RPMI8226 (cell line): ENCODE measurements around the gene FOXR1.

ENCODE experiments used
- DNase-seq: peaks from one replicate; pipeline ENCODE4 v3.0.0-alpha.2; 2015

FOXR1 gene, protein sequence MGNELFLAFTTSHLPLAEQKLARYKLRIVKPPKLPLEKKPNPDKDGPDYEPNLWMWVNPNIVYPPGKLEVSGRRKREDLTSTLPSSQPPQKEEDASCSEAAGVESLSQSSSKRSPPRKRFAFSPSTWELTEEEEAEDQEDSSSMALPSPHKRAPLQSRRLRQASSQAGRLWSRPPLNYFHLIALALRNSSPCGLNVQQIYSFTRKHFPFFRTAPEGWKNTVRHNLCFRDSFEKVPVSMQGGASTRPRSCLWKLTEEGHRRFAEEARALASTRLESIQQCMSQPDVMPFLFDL

DNA sequence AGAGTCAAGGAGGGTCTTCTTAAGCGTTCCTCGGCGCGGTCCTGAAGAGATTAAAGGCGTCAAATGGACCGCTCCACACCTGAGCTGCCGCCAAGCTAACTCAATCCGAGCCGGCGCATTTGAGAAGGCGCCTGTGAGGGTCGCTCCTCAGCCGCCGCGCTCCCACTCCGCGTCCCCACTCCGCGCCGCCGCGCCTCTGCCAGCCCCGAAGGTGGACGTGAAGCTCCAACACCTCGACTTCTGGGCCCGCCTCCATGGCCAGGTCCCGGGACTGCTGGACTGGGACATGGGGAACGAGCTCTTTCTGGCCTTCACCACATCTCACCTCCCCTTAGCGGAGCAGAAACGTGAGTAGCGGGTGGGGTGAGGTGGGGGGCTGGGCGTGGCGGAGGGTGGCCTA lies at the start of gene FOXR1:
TSS of gene FOXR1 (plus strand) at position 116 of the 400 bp plus-strand sequence. CDS start at position 287, 171 bp downstream.
- DNase-seq = no peak

DNA sequence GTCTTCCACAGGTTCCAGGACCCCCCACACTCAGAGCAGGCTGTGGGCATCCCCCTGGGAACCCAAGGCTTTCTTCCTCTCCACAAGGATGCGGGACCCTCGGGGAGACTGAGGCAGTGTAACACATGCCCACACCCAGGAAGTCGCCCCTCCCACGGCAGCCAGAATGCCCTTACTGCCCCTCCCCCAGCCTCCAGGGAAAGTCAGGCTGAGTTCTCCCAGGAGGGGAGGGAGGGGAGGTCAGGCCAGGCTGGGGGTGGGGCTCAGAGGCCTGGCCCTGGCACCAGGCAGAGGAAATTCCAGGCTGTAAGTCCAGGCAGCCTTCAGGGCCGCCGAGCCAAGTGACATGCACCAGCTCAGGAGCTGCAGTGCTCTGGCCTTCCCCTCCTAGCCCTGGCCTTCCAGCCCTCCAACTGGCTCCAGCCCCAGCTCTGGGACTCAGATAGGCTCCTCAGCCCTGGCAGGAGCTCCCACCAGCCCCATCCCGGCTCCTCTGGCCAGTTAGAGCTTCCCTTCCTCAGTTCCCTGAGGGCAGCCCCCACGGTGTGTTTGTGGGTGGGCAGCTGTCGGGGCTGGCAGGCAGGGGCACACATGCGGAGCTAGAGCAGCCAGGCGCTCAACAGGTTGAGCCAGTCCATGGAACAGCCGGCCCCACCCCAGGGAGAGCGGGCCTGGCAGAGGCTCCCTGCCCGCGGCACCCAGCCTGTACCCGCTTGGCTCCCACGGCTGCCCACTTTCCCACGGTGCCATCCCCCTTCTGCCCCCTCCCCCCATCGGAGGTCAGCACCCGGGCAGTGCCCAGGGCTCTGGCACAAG lies 49.4 kb upstream of the FOXR1 start:
- no peak for DNase-seq

DNA sequence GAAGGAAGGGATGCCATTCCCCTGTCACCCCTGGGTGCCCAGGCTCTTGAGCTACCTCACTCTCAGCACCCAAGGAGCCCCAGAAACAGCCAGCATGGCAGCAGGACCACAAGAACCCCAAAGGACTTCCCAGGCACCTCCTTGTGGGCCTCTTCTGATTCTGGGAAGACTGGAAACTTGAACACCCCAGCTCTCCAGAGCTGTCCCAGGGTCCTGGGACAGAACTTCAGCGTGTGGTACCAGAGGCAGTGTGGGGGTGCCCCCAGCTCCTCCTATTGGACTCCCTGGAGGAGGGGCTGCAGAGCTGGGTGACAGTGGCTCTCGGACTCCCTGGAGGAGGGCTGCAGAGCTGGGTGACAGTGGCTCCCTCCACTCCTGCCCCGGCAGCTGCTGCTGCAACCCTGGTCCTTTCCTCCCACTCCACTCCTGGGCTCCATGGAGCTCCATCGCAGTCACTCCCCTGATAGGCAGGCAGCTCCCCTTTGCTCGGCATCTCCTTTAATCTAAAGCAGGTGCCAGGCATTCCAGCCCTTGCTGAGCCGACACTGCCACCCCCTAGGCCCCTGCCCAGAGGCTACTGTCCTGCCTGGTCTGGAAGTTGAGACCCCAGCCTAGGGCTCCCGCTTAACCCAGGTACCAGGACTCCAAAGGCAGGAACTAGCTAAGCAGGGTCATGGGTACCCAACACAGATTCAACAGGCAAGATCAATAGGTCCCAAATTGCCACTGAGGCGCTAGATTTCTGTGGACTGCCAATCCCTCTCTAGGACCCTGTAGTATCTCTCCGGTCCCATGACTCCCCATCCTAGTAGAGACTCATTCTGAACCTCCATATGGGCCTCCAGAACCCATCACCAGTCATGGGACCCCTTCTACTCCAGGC lies 48.6 kb upstream of the FOXR1 start:
- no peak for DNase-seq

DNA sequence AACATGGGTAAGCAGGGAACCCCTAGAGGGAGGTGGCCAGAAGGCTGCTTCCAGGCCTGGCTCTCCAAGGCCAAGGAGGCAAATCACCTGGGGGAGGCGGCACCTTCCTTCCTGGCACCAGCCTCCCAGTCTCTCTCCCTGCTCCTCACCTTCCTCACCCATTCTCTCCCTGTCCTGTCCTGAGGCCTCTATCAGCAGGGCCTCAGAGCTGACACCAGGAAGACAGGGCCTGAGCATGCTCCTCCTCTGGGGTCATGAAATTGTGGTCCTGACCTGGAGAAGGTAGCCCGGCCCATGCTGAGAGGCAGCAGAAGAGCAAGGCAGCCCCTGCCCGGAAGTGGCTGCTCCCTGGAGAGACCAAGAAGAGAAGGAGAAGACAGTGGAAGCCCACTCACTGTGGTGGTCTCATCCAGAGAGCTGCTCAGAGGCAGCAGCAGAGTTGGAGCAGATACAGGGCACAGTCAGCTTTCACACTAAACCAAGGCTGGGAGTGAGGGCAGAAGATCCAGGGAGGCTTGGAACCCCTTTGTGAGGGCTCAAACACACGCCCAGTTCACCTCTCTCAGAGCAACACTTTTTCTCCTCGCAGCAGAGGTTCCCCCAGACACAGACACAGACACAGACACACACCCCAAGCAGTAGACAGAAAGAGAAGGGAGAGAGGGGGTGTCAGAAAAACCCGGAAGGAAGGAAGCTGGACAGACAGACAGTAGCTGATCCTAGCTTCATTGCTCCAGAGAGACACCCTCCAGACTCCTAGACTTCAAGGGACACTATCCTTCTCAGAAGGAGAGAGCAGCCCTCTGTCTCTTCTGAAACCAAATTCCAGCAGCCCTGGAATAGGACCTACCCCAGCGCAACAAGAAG lies 47.6 kb upstream of the FOXR1 start:
- no peak for DNase-seq

DNA sequence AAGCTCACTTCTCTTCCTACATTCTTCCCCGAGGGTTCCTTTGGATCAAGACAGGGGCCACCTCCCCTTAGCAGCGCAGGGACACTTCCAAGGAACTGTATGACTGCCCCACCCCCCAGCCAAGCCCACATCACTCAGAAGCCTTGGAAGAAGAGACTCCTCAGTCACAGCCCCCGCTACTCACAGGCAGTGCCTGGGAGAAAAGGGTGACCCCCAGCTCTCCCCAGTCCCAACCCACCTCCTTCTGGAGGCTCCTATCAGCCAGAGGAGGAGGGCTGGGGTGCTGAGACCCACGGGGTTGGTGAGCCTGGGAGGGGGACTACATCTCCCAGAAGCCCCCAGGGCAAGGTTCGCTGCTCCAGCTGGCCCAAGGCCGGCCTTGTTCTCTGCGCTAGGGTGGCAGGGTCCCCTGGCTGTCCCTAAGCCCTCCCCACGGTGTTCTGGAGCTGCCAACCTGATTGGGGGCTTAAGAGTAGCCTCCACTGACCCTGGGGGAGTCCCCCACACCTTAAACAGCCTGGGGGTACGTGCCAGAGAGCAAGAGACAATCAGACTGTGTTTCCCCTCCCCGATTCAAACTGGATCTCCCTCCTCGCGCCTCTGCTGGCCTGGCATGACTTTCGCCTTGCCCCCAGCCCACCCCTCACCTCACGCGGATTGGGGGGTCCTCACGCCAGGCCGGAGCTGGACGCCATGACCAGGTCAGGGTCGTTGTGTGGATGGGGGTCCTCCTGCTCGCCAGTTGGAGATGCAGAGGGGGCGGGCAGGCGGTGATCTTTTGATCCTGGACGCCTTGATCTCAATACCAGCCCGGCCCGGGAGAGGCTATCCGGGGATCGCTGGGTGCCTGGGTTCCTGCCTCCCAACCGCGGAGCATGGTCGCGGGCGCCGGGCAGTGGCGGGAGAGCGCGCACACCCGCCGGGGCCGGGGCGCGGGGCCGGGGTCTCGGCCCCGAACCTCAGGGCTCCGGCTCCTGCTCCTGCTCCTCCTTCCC lies 46.7 kb upstream of the FOXR1 start:
- peak; percentile 66 for DNase-seq

DNA sequence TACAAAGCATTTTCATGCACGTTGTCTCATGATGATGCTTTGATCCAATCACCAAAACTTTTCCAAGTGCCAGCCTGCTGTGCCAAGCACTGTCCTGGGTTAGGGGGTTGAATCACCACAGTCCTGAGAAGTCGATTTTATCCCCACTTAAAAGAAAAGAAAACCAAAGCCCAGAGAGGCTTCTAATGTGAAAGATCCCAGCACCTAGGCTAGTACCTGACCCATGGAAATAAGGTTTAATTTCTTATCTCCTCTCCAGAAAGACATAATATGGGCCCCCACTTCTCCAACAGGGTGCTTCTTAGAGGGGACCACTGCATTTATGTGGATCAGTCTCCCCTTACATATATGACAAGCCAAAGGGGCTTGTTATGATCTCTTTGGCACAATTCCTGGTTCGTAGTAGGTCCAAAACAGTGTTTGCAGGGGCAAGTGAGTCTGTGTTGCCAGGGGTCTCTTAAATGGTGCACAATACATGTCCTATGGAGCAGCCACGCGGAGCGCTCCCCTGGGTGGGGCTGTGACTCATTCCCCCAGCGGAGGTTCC lies 43.9 kb upstream of the FOXR1 start:
- peak; percentile 42 for DNase-seq

DNA sequence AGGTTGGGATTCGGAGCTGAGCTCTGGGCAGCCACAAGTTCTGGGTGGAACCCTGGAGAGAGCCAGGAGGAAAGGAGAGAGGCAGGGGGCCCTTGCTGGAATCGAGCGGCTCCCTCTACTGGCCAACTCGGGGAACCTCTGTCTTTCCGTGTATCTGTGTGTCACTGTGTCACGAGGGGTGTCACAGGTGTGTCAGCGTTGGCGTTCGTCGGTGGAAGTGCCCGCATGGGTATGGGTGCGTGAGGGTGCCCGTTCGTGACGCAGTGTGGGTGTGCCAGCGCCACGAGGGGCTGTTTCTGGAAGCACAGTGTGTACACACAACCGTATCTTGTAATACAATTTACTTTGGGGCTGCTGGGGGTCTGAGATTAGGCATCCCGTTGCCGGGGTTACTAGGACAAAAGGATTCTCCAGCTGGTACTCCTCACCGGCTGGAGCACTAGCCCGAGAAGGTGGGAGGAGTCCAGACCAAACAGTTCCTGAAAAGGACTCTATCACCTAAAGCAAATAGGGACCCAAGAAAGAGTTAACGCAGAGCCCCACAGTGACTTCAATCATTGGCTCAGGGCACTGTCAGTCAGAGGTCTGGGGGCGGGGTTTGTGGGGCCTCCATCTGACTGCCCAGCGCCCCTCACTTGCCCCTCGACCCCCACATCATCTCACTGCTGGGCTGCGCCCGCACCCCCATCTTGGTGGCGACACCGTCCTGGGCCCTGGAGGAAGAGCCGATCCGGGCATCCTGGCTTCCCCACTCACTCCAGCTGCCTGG lies 43.3 kb upstream of the FOXR1 start:
- peak; percentile 94 for DNase-seq

DNA sequence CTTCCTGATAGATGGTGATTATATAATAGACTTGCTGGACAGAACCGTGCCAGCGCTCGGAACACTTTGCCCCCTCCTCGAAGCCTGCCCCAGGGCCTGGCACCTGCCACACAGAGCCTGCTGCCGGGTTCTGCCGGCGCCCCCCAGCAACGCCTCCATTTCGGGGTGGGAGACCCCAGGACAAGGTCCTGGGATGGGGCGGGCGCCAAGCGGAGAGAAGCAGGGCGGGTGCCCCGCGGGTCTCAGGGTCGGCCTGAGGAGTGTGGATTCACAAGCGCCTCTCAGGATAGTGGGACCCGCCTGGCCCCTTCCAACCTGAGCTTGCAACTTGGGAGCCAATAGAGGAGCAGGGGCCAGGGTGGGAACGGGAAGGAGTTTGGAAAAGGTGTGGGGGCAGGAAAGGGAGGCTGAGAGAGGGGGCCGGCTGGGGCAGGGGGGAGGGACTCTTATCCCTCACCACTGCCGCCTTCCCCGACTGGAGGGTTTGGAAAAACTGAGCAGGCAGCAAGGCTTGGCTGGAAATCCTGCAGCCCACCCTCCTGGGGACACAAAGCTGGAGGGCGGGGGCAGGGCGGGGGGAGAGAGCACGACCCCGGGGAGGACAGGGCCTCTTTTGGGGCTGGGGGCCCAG lies 42.6 kb upstream of the FOXR1 start:
- DNase-seq = peak; percentile 59

DNA sequence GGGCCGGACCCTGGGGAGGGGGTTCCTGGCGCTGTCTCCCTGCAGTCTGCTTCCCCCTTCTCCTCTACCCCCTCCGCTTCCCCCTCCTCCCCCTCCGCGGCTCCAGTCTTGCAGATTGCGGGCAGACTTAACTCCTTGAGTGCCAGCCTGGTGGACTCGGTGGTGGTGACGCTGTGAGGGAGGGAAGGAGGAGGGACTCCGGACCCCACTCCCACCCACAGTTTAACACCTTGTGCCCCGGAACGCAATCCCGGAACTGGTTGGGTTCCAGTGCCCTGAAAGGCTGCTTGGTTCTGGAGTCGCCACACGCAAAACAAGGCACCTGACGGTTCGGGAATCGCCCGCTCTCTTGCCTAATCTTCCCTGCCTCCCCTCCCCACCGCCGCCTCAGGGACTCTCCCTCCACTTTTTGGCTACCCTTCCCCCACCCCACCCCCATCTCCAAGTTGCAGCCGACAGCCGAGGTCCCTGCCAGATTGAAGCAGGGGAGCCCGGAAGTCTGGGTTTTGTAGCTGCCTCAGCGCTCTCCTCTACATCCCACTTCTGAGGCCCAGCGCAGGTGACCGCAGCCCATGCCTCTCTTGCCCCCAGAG lies 42.0 kb upstream of the FOXR1 start:
- peak; percentile 92 for DNase-seq

DNA sequence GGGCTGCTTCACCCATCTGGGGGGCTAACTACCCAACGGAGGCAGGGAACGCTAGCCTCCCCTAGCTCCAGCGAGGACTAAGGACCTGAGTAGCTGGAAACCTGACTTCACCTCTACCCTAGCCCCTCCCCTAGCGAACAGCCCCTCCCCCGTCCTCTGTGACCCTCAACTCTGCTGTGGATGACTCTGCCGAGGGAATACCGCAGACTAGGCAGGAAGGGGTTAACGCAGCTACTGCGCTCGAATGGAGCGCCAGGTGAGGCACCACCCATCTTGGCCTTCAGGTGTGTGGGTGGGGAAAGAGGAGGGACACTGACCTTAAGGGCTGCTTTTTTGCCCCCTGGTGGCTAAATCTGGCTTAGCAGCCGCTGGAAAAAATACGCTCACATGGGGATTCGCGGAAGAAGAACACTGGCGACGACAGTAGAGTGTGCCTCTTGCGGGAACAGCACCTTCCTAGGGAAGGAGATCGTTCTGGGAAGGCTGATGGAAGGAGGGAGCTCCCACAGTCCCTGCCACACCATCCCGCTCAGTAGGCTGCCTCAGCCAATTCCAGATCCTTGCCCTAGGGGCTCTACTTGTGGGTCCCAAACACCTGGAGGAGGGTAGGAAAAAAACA lies 41.4 kb upstream of the FOXR1 start:
- DNase-seq = peak; percentile 98

DNA sequence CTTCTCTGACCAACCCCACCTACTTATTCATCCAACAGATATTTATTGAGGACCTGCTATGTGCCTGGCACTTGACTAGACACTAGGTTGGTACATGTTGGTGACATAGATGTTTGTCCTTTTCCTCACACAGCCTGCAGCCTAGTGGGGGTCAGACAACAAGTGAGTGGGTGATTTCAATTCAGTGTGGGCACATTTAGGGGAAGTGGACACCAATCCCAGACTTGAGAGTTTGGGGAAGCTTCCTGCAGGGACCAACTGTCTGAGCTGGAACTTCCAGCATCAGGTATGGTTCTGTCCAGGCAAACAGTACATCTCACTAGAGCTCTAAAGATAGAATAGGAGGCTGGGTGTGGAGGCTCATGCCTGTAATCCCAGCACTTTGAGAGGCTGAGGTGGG lies 40.0 kb upstream of the FOXR1 start:
- DNase-seq = no peak

DNA sequence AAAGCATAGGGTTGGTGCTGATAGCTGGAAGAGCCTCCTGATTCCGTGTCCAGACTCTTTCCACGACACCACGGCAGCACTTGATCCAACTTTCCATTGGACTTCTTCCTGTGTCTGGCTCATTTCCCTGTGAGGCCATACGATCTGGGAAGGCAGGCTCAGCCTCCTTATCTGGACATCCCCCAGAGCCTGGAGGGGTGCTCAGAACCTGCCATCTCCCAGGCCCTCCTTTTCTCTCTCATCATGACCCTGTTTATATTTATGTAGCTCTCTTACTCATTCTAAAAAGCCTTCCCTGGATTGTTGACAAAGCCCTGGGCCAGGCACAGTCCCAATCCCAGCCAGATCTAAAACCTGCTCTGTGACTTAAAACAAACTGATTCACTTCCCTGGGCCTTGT lies 38.1 kb upstream of the FOXR1 start:
- no peak for DNase-seq

DNA sequence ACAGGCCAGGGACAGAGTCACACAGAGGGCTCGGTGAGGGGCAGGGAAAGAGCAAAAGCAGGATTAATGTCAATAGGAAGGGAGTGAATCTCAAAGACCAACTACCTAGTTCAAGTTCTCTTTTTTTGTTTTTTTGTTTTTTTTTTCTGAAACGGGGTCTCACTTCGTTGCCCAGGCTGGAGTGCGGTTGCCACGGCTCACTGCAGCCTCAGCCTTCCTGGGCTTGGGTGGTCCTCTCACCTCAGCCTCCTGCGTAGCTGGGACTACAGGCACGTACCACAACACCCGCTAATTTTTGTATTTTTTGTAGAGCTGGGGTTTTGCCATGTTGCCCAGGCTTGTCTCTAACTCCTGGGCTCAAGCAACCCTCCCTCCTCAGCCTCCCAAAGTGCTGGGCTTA lies 36.2 kb upstream of the FOXR1 start:
- DNase-seq = no peak

DNA sequence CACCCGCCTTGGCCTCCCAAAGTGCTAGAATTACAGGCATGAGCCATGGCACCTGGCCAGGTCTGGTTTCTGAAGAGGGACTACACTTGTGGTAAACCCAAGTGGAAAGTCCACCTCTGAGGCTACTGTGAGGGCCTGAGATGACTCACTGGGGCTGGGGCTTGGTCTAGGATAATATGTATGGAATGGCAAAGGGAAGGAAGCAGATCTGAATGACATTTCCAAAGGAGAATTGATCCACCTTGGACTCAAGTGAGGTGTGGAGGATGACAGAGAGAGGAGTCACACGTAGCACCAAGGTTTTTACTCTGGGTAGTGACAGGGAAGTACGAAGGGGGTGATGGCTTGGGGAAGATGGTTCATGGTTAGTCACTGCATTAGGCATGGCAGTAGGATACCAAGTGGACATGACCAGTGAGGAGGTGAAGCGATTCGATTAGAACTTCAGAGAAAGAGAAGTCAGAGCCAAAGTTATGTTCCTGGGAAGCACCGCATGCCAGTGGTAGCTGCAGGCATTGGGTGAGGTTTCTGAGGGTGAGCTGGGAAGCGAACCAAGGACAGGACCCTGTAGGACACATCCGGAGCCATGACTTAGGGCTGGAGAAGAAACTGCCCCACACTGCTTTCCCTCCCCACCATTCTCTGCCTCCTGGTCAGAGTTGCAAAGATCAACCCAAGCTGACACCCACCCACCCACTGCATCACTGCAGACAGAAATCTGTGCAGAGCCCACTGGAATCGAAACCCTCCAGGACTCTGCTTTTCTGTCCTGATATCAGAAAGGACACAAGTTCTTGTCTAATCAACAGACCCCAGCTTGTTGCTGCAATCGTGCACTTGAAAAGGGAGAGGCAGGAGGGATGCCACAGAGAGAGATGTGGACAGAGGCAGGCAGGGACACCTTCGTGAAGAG lies 32.8 kb upstream of the FOXR1 start:
- DNase-seq = no peak

DNA sequence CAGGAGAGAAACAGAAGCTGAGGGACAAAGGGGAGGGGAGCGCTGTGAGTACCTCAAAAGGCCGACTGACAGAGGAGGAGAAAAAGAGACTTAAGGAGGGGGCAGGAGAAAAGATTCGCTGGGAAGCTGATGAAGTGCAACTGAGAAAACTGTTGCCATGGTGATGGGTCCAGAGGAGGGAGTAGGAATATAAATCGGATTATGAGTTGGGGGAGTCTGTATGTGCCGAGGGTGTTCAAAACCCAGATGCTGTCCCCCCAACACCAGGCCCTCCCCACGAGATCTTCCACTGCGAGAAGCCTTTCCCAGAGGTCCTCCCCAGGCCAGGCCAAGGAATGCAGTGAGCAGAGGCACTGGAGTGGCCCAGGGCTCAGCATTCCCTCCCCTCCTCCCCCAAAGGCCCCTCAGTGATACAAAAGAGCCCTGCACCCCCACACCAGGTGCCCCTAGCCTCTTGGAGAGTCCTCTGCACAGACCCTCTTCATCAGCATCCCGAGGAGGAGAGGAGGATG lies 32.1 kb upstream of the FOXR1 start:
- DNase-seq = no peak

DNA sequence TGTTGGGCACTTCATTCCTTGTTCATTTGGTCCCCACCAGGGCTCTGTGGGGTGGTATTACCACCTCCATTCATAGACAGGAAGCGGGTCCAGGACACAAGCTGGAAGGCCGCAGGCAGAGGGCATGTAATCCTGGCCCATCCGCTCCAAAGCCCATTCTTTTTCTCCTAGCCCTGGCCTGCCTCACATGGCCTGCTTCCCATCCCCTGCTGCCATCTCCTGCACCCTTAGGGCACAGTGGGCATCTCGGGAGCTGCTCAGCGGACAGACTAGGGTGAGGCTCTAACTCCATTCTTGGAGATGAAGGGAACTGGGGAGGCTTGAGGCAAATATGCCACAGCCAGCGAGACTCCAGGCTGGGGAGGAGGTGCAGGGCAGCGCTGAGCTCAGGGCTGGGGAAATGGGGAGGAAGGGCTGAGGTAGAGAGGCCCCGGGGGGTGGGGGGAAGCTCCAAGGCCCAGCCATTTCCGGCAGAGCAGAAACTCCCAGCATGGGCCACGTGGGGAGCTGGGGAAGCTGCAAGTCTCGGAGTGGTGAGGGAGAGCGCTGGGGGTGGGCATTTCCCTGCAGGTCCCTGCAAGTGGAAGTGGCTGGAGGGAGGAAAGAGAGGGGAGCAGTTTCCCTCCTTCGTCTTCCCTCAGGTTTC lies 31.5 kb upstream of the FOXR1 start:
- DNase-seq = peak; percentile 60

DNA sequence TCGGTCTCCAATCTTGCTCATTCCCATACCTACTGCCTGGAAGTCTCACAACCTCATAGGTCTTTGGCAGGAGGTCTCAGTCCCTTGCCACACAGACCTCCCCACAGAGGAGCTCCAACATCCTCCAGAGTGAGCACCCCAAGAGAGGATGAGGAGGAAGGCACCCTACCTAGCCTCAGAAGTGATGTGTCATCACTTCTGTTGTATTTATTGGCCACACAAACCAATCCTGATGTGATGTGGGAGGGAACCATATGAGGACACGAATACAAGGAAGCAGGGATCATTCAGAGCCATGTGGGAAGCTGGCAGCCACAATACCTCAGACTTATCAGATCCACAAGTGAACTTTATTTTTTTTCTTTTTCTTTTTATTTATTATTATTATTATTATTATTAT lies 24.5 kb upstream of the FOXR1 start:
- no peak for DNase-seq
